ENCODE data around the gene UBALD2. TPM values are rescaled to one million over a fixed set of nuclear protein-coding genes. Genes with fewer than 3 reads are reported as not detected.

UBALD2 gene
- total and polyA plus RNA-seq, 2 of the 8 experiments (the other 6 are each of a cell fraction or from before 2014, with no cell fraction given): 17.8 to 22.6 TPM

DNA sequence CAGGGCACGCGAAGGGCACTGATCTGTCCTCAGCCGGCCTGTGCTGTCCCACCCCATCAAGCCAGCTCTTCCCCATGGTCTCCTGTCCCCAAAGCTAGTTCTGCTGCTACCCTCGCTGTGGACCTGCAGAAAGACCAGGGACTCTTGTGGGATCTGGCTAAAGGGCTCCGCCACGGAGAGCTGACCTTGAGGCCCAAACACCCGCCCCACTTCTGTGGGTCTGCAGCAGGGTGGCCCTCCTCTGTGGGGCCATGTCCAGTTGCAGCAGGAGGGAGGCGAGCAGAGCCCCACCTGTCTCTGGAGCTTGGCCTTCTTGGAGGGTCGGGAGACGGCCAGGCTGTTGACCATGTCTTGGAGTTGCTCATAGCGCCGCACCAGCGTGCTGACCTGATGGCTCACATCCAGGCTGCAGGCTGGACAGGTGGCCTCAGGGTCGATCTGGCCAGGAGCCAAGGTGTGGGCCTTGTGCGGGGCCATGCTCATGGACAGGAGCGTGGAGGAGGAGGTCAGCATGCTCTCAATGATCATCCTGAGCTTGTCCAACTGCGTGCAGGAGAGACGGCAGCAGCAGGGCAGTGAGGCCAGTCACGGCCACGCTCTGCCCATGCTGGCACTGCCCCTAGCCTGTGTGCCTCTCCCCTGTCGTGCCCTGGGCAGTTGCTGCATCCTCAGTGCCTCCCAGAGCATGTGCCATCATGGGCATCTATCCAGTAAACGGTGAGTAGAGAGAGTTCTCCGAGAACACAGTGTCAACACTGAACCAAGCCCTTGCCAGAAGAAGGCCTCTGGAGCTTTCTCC is 16.6 kb downstream of the UBALD2 start (continued):
- TF ChIP-seq, protein P1, sequence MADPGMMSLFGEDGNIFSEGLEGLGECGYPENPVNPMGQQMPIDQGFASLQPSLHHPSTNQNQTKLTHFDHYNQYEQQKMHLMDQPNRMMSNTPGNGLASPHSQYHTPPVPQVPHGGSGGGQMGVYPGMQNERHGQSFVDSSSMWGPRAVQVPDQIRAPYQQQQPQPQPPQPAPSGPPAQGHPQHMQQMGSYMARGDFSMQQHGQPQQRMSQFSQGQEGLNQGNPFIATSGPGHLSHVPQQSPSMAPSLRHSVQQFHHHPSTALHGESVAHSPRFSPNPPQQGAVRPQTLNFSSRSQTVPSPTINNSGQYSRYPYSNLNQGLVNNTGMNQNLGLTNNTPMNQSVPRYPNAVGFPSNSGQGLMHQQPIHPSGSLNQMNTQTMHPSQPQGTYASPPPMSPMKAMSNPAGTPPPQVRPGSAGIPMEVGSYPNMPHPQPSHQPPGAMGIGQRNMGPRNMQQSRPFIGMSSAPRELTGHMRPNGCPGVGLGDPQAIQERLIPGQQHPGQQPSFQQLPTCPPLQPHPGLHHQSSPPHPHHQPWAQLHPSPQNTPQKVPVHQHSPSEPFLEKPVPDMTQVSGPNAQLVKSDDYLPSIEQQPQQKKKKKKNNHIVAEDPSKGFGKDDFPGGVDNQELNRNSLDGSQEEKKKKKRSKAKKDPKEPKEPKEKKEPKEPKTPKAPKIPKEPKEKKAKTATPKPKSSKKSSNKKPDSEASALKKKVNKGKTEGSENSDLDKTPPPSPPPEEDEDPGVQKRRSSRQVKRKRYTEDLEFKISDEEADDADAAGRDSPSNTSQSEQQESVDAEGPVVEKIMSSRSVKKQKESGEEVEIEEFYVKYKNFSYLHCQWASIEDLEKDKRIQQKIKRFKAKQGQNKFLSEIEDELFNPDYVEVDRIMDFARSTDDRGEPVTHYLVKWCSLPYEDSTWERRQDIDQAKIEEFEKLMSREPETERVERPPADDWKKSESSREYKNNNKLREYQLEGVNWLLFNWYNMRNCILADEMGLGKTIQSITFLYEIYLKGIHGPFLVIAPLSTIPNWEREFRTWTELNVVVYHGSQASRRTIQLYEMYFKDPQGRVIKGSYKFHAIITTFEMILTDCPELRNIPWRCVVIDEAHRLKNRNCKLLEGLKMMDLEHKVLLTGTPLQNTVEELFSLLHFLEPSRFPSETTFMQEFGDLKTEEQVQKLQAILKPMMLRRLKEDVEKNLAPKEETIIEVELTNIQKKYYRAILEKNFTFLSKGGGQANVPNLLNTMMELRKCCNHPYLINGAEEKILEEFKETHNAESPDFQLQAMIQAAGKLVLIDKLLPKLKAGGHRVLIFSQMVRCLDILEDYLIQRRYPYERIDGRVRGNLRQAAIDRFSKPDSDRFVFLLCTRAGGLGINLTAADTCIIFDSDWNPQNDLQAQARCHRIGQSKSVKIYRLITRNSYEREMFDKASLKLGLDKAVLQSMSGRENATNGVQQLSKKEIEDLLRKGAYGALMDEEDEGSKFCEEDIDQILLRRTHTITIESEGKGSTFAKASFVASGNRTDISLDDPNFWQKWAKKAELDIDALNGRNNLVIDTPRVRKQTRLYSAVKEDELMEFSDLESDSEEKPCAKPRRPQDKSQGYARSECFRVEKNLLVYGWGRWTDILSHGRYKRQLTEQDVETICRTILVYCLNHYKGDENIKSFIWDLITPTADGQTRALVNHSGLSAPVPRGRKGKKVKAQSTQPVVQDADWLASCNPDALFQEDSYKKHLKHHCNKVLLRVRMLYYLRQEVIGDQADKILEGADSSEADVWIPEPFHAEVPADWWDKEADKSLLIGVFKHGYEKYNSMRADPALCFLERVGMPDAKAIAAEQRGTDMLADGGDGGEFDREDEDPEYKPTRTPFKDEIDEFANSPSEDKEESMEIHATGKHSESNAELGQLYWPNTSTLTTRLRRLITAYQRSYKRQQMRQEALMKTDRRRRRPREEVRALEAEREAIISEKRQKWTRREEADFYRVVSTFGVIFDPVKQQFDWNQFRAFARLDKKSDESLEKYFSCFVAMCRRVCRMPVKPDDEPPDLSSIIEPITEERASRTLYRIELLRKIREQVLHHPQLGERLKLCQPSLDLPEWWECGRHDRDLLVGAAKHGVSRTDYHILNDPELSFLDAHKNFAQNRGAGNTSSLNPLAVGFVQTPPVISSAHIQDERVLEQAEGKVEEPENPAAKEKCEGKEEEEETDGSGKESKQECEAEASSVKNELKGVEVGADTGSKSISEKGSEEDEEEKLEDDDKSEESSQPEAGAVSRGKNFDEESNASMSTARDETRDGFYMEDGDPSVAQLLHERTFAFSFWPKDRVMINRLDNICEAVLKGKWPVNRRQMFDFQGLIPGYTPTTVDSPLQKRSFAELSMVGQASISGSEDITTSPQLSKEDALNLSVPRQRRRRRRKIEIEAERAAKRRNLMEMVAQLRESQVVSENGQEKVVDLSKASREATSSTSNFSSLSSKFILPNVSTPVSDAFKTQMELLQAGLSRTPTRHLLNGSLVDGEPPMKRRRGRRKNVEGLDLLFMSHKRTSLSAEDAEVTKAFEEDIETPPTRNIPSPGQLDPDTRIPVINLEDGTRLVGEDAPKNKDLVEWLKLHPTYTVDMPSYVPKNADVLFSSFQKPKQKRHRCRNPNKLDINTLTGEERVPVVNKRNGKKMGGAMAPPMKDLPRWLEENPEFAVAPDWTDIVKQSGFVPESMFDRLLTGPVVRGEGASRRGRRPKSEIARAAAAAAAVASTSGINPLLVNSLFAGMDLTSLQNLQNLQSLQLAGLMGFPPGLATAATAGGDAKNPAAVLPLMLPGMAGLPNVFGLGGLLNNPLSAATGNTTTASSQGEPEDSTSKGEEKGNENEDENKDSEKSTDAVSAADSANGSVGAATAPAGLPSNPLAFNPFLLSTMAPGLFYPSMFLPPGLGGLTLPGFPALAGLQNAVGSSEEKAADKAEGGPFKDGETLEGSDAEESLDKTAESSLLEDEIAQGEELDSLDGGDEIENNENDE (IDR thresholded peaks at IDR 0.05; ENCODE audit: insufficient replicate concordance, low read length): no peak
- TF ChIP-seq CHD1 (IDR thresholded peaks at IDR 0.05; ENCODE audit: low read depth, low read length): no peak
- TF ChIP-seq KDM5A (IDR thresholded peaks at IDR 0.05; ENCODE audit: low read length): no peak
- no peak for TF ChIP-seq BCL11A (IDR thresholded peaks at IDR 0.05; ENCODE audit: low read depth in 2 of 2, low read length in 2 of 2)
- TF ChIP-seq CTBP2 (IDR thresholded peaks at IDR 0.05; ENCODE audit: borderline replicate concordance, insufficient read depth, insufficient read length, low read length): no peak
- TF ChIP-seq TAF1 (IDR thresholded peaks at IDR 0.05; ENCODE audit: low read depth, low read length): no peak
- TF ChIP-seq SUZ12 (IDR thresholded peaks at IDR 0.05; ENCODE audit: low read length): no peak
- TF ChIP-seq SP2 (IDR thresholded peaks at IDR 0.05; ENCODE audit: low read length): no peak
- TF ChIP-seq, protein P2, sequence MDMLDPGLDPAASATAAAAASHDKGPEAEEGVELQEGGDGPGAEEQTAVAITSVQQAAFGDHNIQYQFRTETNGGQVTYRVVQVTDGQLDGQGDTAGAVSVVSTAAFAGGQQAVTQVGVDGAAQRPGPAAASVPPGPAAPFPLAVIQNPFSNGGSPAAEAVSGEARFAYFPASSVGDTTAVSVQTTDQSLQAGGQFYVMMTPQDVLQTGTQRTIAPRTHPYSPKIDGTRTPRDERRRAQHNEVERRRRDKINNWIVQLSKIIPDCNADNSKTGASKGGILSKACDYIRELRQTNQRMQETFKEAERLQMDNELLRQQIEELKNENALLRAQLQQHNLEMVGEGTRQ (IDR thresholded peaks at IDR 0.05; ENCODE audit: low read length): no peak

Measured in H1 (cell line).